ENCODE measurements around the gene GSTCD.
"Not testable (repeated sequence)": the region's sequence is repeated elsewhere in the genome, so short reads cannot be mapped to it uniquely, and the experiment has no call there.

GSTCD gene

GRCh38 chr4:105708181-105709080 is at the start of gene GSTCD, which contains the start of gene INTS12:
Gene GSTCD (plus strand): TSS chr4:105708784. CDS start chr4:105717614, 8,830 bp downstream.
Gene INTS12 (minus strand): TSS chr4:105708689. CDS start chr4:105700005, 8,684 bp downstream.
- peak; percentile 82 for DNase-seq

DNA sequence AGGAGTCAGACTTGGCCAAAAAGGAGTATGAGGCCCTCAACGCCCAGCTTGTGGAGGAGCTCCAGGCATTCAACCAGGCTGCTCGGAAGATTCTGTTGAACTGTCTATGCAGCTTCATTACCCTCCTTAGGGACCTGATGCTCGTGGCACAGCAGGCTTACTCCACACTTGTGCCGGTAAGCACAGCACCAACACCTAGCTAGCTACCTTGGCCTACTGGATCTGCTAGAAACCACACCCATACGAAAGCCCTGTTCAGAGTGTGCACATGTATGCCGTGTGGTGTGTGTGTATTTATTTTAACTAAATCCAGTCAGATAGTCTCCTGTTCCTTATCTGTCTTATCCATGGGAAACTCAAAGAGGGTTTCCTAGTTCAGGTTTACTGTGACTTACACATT is 49.4 kb upstream of the GSTCD start:
- DNase-seq: no peak

GRCh38 chr4:105661028-105661427 is 47.6 kb upstream of the GSTCD start:
- DNase-seq: no peak

GRCh38 chr4:105662935-105663675 is 45.5 kb upstream of the GSTCD start:
- DNase-seq: no peak

DNA sequence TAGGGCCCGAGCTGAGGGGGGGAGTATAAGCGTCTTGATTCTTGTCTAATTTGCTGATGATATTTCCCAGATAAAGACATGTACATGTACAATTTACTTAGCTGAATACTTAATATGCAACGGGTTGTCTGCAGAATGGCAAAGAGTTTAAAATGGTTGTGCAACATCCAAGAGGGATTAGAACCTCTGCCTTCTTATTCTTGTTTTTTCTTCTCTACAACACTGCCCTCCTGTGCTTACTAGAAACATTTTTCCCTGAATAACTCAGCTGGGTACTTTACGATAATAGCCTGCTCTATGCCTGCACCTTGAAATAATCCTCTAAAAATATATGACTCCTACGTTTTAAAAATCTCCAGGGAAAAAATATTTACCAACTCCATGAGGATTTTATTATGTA is 41.9 kb upstream of the GSTCD start:
- DNase-seq: peak; percentile 27

DNA sequence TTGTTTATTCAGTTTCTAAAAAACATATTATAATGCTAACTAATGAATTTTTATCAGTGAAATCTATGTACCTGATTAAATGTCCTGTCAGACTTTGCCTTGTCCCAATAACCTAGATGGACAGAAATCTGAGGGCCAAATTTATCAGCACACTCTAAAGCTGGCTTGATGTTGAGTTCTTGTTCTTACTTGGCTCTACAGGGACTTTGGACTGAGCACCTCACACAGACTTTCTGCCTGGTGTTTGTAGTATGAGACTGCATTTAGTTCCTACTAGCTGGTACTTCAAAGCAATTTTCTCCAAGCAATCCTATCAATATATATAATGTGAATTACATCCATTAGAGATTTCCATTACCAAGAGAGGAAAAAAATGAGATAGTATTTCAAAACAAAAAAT is 37.9 kb upstream of the GSTCD start:
- DNase-seq: no peak

DNA sequence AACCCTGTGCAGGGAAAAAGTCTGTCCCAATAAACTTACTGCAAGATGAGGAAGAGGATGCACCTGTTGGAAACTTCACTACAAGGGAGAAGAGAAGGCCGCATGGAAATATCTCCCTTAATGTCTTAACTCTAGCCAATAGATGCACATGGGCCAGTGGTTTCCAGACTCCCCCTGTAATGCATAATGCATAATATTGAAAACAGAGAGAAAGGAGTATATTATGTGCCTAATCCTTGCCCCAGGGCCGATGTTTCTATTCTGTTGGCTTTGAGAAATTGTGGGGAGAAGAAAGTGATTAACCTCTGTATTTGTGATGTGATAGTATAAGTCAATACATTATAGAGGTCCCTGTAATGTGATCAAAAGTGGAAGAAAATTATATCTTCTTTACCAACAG is 37.3 kb upstream of the GSTCD start:
- DNase-seq: no peak

DNA sequence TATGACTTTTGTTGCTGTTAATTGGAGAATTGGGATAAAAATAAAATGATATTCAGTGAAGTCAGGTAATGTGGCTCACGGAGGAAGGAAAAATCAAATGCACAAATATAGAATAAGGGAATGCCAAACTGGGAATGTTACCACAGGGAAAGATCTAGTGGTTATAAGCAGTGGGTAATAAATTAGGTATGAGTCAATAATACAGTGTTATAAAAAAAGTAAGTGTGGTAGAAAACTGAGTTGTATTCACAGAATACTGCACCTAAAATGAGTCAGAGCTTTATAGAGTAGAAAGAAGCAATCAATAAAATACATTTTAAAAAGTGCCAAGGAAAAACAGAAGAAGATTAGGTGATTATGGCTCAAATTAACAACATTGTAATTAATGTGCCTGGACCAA is 34.6 kb upstream of the GSTCD start:
- no peak for DNase-seq

DNA sequence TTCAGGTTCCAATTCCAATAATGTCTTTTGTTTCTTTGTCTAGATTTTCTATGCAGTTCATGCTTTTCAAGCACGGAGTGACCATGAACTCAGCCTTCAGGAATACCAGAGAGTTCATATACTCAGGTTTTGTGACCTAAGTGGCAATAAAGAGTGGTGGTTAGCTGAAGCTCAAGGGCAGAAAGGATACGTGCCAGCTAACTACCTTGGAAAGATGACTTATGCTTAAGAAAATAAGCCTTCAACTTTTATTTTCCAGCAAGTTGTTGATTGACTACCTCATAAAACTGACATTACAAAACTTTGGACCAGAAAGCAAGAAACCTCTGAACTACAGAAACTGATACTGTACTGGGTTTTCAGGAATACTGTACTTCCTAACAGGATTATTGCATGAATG is 30.9 kb upstream of the GSTCD start:
- no peak for DNase-seq

- DNase-seq: no peak
Measured at GRCh38 chr4:105679186-105679585, 29.4 kb upstream of the GSTCD start.

DNA sequence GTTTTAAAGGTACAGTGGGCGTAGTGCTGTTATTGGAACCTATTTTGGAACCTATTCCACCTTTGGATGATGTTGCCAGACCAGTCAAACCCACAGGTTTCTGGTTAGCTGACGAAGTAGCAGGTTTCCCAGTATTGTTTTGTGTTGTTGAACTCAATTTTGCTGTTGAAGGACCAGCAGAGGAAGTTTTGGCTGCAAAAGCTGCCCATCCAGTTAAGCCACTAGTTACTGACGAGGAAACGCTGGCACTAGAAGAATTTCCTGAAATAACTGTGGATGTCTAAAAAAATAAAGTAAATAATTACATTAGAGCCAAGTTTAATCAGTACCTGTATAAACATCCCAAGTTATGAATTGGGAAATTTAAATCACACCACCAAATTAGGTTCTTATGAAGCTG is 25.5 kb upstream of the GSTCD start:
- DNase-seq: no peak

- no peak for DNase-seq
Measured at GRCh38 chr4:105686571-105686970, 22.0 kb upstream of the GSTCD start.

- DNase-seq: not testable (repeated sequence)
Measured at GRCh38 chr4:105694812-105695211, 13.8 kb upstream of the GSTCD start.

DNA sequence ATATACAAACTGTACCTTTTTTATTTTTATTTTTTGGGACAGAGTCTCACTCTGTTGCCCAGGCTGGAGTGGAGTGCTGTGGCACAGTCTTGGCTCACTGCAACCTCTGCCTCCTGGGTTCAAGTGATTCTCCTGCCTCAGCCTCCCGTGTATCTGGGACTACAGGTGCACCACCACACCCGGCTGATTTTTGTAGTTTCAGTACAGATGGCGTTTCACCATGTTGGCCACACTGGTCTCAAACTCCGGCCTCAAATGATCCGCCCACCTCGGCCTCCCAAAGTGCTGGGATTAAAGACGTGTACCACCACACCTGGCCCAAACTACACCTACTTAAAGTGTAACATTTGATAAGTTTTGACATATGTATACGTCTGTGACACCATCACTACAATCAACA is 12.8 kb upstream of the GSTCD start:
- DNase-seq: not testable (repeated sequence)

DNA sequence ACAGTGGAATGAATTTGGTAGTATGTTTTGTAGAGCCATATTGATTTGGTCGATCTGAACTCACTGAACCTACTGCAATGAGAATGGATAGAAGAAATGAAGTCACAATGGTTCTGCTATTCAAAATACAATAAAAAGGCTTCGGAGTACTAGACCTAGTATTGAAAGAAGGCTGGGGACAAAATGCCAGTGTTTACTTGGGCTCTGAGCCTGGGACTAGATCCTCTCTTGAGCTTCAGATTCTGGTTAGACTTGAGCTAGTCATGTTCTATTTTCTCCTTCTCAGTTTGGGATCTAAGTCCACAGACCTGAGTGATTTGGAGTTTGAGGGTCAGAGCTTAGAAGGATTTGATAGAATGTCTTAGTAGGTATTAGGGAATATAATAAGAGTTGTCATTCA is 10.0 kb upstream of the GSTCD start:
- no peak for DNase-seq

DNA sequence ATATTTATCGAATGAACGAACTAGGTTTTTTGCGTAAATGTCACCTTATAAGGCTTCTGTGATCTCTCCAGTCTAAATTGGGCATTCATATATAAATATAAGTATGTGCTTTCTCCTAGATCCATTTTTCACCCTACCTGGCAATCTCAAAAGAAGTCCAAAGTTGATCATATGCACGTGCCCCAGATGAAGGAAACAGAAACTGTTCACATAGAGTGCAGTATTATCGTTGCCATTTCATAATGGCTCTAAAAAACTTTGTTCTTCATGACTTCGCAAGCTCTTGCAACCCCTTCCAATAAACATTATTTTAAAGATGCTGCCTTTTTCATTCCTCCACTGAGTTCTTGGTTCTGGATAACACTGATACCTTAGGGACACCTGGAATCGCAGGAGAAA is 803 bp upstream of the GSTCD start:
- no peak for DNase-seq

- no peak for DNase-seq
Measured at GRCh38 chr4:105709081-105709450, 482 bp downstream of the GSTCD start.

GRCh38 chr4:105710012-105710600 is 1.5 kb downstream of the GSTCD start:
- no peak for DNase-seq

DNA sequence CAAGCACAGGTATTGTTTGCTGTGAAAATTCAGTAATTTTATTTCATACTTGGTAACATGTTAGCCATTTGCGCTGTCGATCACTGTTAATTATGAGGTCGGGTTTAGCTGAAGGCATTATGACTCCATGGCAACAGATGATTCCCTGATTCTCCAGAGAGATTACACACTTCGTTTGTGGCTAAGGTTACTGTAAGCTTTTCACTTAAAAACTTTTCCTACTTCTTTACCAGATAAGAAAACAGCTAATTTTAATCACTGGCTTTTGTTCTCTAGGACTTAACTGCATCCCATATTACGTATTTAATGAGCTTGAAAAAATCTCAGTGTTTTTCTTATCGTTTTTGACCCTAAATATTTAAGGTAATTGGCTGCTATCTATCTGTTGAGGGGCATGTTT is 2.1 kb downstream of the GSTCD start:
- DNase-seq: no peak

DNA sequence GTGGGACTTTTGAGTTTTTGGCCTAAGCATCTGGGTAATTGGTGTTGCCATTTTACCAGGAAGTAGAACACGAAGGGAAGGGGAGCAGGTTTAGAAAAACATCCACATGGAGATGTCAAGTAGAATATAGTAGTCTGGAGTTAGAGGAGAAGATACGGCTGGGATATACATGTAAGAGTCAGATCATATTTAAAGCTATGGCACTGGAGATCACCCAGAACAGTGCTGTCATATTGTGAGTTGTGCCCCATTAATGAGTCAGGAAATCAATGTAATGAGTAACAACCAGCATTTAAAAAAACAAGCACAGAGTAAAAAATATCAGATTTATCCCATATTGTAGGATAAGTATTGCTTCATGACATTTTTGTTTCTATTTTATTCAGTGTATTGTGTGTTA is 4.2 kb downstream of the GSTCD start:
- no peak for DNase-seq

DNA sequence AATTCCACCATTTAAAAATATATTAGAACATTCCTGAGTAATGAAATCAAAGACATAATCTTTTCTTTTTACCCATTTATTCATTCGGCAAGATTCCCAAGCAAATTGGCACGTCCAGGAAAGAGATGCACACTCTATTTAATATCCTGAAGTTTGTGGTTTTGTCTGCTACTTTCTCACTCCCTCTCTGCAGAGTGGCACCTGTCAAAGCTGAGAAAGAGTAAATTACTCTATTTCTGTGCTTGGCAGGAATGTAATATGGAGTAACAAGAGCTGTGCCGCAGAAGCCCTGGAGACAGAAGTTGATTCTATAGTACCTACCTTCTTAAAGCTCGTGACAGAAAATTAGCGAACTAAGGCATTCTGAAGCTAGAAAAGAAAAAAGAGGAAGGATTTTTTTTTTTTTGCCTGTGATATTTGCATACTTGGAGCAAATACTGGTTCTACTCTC is 5.5 kb downstream of the GSTCD start:
- no peak for DNase-seq

- DNase-seq: no peak
Measured at GRCh38 chr4:105714932-105715331, 6.3 kb downstream of the GSTCD start.

- peak; percentile 33 for DNase-seq
Measured at GRCh38 chr4:105715692-105716278, 7.2 kb downstream of the GSTCD start.

Measured in NCI-H1105 treated with DMSO at 0.1 percent for 48 hours (cell line).